ENCODE measurements around the gene SLF2. TPM values are rescaled to one million over a fixed set of nuclear protein-coding genes. Genes with fewer than 3 reads are reported as not detected.

Gene SLF2
- total RNA-seq, 1 donor from 2014 or later = 20.3 TPM

- Histone ChIP-seq H3K9me3 (ENCODE audit: insufficient read depth, low read depth, low read length) (no peaks in the 10 kb centered on the region), H3K9ac (ENCODE audit: low read length) (no peak overlapping the region), H4K20me1 (ENCODE audit: insufficient read depth, low read length) (peaks cover 4% of the 10 kb centered on the region), H3K79me2 (ENCODE audit: insufficient read depth, low read length) (no peaks in the 10 kb centered on the region), H3K27me3 (ENCODE audit: insufficient read depth, low read length) (no peaks in the 10 kb centered on the region), H3K4me2 (ENCODE audit: low read length) (no peak overlapping the region), H2AFZ (ENCODE audit: low read depth, low read length) (no peak overlapping the region), H3K36me3 (ENCODE audit: insufficient read depth, low read length) (peaks cover 48% of the 10 kb centered on the region), H3K4me1 (ENCODE audit: insufficient read depth, low read length) (no peaks in the 10 kb centered on the region), H3K27ac (ENCODE audit: low read depth, low read length) (no peak overlapping the region), H3K4me3 (ENCODE audit: insufficient read depth, low read depth, low read length) (no peak overlapping the region)
- peaks cover 2% of the 10 kb centered on the region for H3K36me3 Mint-ChIP-seq (ENCODE audit: low read depth, unreplicated experiment)
- no peak overlapping the region for H3K4me3 Mint-ChIP-seq (ENCODE audit: unreplicated experiment)
- DNase-seq (ENCODE audit: low read depth) (no peak), FAIRE-seq (no peak)
- no peak overlapping the region for H3K27ac Mint-ChIP-seq (ENCODE audit: unreplicated experiment)
- TF ChIP-seq EZH2 (IDR thresholded peaks at IDR 0.05; ENCODE audit: insufficient read depth, low read length) (no peak), CTCF (IDR thresholded peaks at IDR 0.05; ENCODE audit: insufficient read depth, low read depth, low read length) (no peak)
- H3K27me3 Mint-ChIP-seq (ENCODE audit: low read depth, unreplicated experiment) = no peaks in the 10 kb centered on the region
- no peaks in the 10 kb centered on the region for H3K4me1 Mint-ChIP-seq (ENCODE audit: low read depth, unreplicated experiment)
- H3K9me3 Mint-ChIP-seq (ENCODE audit: unreplicated experiment) = no peaks in the 10 kb centered on the region
Measured at GRCh38 chr10:100962351-100963080, 49.8 kb downstream of the SLF2 start.

GRCh38 chr10:100963826-100964225 is 51.1 kb downstream of the SLF2 start:
- no peaks in the 10 kb centered on the region for H3K9me3 Mint-ChIP-seq (ENCODE audit: unreplicated experiment)
- H3K4me1 Mint-ChIP-seq (ENCODE audit: low read depth, unreplicated experiment) = peaks cover 3% of the 10 kb centered on the region
- no peak for FAIRE-seq

More at GRCh38 chr10:100963826-100964225, 51.1 kb downstream of the SLF2 start:
- H3K9ac ChIP-seq (ENCODE audit: low read length) = no peak overlapping the region
- no peak for DNase-seq (ENCODE audit: low read depth)
- H3K36me3 ChIP-seq (ENCODE audit: insufficient read depth, low read length) = peaks cover 40% of the 10 kb centered on the region
- no peak overlapping the region for H3K27ac ChIP-seq (ENCODE audit: low read depth, low read length)
- Mint-ChIP-seq H3K27ac (ENCODE audit: unreplicated experiment) (no peak overlapping the region), H3K27me3 (ENCODE audit: low read depth, unreplicated experiment) (no peaks in the 10 kb centered on the region), H3K4me3 (ENCODE audit: unreplicated experiment) (no peak overlapping the region), H3K36me3 (ENCODE audit: low read depth, unreplicated experiment) (peaks cover 2% of the 10 kb centered on the region)
- peaks cover 4% of the 10 kb centered on the region for H4K20me1 ChIP-seq (ENCODE audit: insufficient read depth, low read length)
- H3K4me1 ChIP-seq (ENCODE audit: insufficient read depth, low read length) = peaks cover 3% of the 10 kb centered on the region
- no peak overlapping the region for H3K4me3 ChIP-seq (ENCODE audit: insufficient read depth, low read depth, low read length)
- no peaks in the 10 kb centered on the region for H3K79me2 ChIP-seq (ENCODE audit: insufficient read depth, low read length)
- H2AFZ ChIP-seq (ENCODE audit: low read depth, low read length) = no peak overlapping the region
- no peaks in the 10 kb centered on the region for H3K27me3 ChIP-seq (ENCODE audit: insufficient read depth, low read length)
- no peak overlapping the region for H3K4me2 ChIP-seq (ENCODE audit: low read length)
- no peak for TF ChIP-seq CTCF (IDR thresholded peaks at IDR 0.05; ENCODE audit: insufficient read depth, low read depth, low read length)
- no peak for TF ChIP-seq EZH2 (IDR thresholded peaks at IDR 0.05; ENCODE audit: insufficient read depth, low read length)
- H3K9me3 ChIP-seq (ENCODE audit: insufficient read depth, low read depth, low read length) = no peaks in the 10 kb centered on the region
